HCT116 (cell line): ENCODE data around the gene DDX3X. TPM values are rescaled to one million over a fixed set of nuclear protein-coding genes. Genes with fewer than 3 reads are reported as not detected.

ENCODE experiments used
- ATAC-seq: fragments of 200-7000 bp; cut with Tn5 transposase; 2 replicates; pipeline ENCODE4 v1.9.1; 2020; ENCODE audit warnings: mild to moderate bottlenecking, moderate library complexity
- BruUV-seq: library from RNA; stranded (reverse); fragments of 400-500 nt; replicated peaks from 2 replicates; lab custom pipeline; 2021; lab: Mats Ljungman, UMichigan
- CTCF ChIA-PET: fragments of 300-600 bp; sonication (Branson Sonifier 250); formaldehyde crosslinking; loops from one replicate; lab custom pipeline; 2021; ENCODE audit warnings: antibody characterized with exemption; lab: Charles Lee
- POLR2A ChIA-PET: fragments of 300-600, 350-600 bp; sonication (Branson Sonifier 250); formaldehyde crosslinking; loops from one replicate; lab custom pipeline; 2021; ENCODE audit warnings: antibody characterized with exemption; lab: Charles Lee
- RAD21 ChIA-PET, 2 experiments: fragments of 300-600 bp; sonication (Branson Sonifier 250); formaldehyde crosslinking; loops; one replicate each; lab custom pipeline; 2023; ENCODE audit warnings: low total read pairs in 2 of 2; ENCODE audit not compliant: uncharacterized antibody in 2 of 2, unreplicated experiment in 2 of 2, low non-redundant PET in 1 of 2; lab: Charles Lee
- DNase-seq: peaks from one replicate; pipeline ENCODE4 v3.0.0-alpha.2; 2010; ENCODE audit warnings: low read depth, low spot score
- H2AFZ ChIP-seq: fragments of 200-600 bp; shearing (Covaris generic), sonication (generic); 2 replicates; pipeline ENCODE4 v1.6.1; 2017; ENCODE audit warnings: low read depth, mixed run types, mixed read lengths, antibody characterized with exemption, low read length; ENCODE audit not compliant: poor library complexity, severe bottlenecking
- H3K27ac ChIP-seq: 2 replicates; pipeline ENCODE4 v1.5.1; 2012; ENCODE audit warnings: low read depth, low read length
- H3K27me3 ChIP-seq: fragments of 200-600 bp; sonication (generic); 2 replicates; pipeline ENCODE4 v1.6.1; 2016; ENCODE audit warnings: mixed run types, low read length, mixed read lengths; ENCODE audit not compliant: insufficient read depth
- H3K36me3 ChIP-seq, 2 experiments: fragments of 200-500 bp in 1 of 2; fragments of 200-600 bp in 1 of 2; sonication (Bioruptor generic) in 1 of 2; sonication (generic) in 1 of 2; 2 replicates each; pipeline versions ENCODE4 v1.5.1 to v1.6.1; 2014 to 2016; ENCODE audit warnings: low read length in 2 of 2, inconsistent platforms in 1 of 2, mixed read lengths in 1 of 2, mixed run types in 1 of 2; ENCODE audit not compliant: insufficient read depth in 2 of 2, control insufficient read depth in 1 of 2
- H3K4me1 ChIP-seq, 2 experiments: fragments of 200-600 bp in 1 of 2; sonication (generic) in 1 of 2; 2 replicates each; pipeline versions ENCODE4 v1.5.1 to v1.6.1; 2012 to 2017; ENCODE audit warnings: low read length in 2 of 2, inconsistent platforms in 1 of 2, mild to moderate bottlenecking in 1 of 2, mixed read lengths in 1 of 2, mixed run types in 1 of 2, moderate library complexity in 1 of 2; ENCODE audit not compliant: insufficient read depth in 2 of 2, control insufficient read depth in 1 of 2
- H3K4me2 ChIP-seq: fragments of 200-600 bp; sonication (generic); 2 replicates; pipeline ENCODE4 v1.6.1; 2017; ENCODE audit warnings: mixed run types, low read length, mixed read lengths
- H3K4me3 ChIP-seq, 2 experiments: fragments of 200-600 bp in 1 of 2; sonication (generic) in 1 of 2; replicated peaks in 1 of 2; 2 replicates each; pipeline ENCODE4 v1.5.1; 2011 to 2016; ENCODE audit warnings: low read length in 2 of 2, control low read depth in 1 of 2, low read depth in 1 of 2, mild to moderate bottlenecking in 1 of 2, mixed read lengths in 1 of 2, mixed run types in 1 of 2
- H3K79me2 ChIP-seq: fragments of 200-600 bp; sonication (generic); 2 replicates; pipeline ENCODE4 v1.6.1; 2017; ENCODE audit warnings: mild to moderate bottlenecking, mixed run types, low read length, moderate library complexity, mixed read lengths; ENCODE audit not compliant: insufficient read depth
- H3K9ac ChIP-seq: fragments of 200-600 bp; sonication (generic); 2 replicates; pipeline ENCODE4 v1.6.1; 2016; ENCODE audit warnings: low read length, mixed read lengths
- H3K9me2 ChIP-seq: fragments of 200-600 bp; sonication (generic), shearing (Covaris generic); 2 replicates; pipeline ENCODE4 v1.6.1; 2017; ENCODE audit warnings: mixed run types, mild to moderate bottlenecking, moderate library complexity; ENCODE audit not compliant: insufficient read depth
- H3K9me3 ChIP-seq, 2 experiments: fragments of 200-500 bp in 1 of 2; fragments of 200-600 bp in 1 of 2; sonication (Bioruptor generic) in 1 of 2; sonication (generic) in 1 of 2; 2 replicates each; pipeline ENCODE4 v1.6.1; 2014 to 2017; ENCODE audit warnings: low read length in 2 of 2, mixed read lengths in 2 of 2, inconsistent platforms in 1 of 2, low read depth in 1 of 2, mild to moderate bottlenecking in 1 of 2, mixed run types in 1 of 2, moderate library complexity in 1 of 2; ENCODE audit not compliant: control insufficient read depth in 1 of 2, insufficient read depth in 1 of 2
- H4K20me1 ChIP-seq: fragments of 200-600 bp; sonication (generic), shearing (Covaris generic); 2 replicates; pipeline ENCODE4 v1.6.1; 2017; ENCODE audit warnings: mixed run types, mild to moderate bottlenecking, moderate library complexity; ENCODE audit not compliant: insufficient read depth
- CBX3 ChIP-seq: IDR thresholded peaks from 2 replicates; pipeline ENCODE4 v1.6.1; 2012; ENCODE audit warnings: low read depth
- CEBPB ChIP-seq: IDR thresholded peaks from 2 replicates; pipeline ENCODE4 v1.6.1; 2012; ENCODE audit warnings: low read depth
- EGR1 ChIP-seq: IDR thresholded peaks from 2 replicates; pipeline ENCODE4 v1.6.1; 2012; ENCODE audit warnings: low read depth
- ELF1 ChIP-seq: IDR thresholded peaks from 2 replicates; pipeline ENCODE4 v1.6.1; 2012; ENCODE audit warnings: low read depth, borderline replicate concordance
- EZH2 ChIP-seq: fragments of 200-600 bp; sonication (generic); IDR thresholded peaks from 2 replicates; pipeline ENCODE4 v1.6.1; 2017; ENCODE audit warnings: antibody characterized with exemption, mixed run types
- FOSL1 ChIP-seq: IDR thresholded peaks from 2 replicates; pipeline ENCODE4 v1.6.1; 2012; ENCODE audit warnings: low read depth
- JUND ChIP-seq: IDR thresholded peaks from 2 replicates; pipeline ENCODE4 v1.6.1; 2012
- POLR2A ChIP-seq: IDR thresholded peaks from 2 replicates; pipeline ENCODE4 v1.7.0; 2011; ENCODE audit warnings: borderline replicate concordance; ENCODE audit not compliant: insufficient read depth, insufficient read length; ENCODE audit errors: extremely low read depth
- POLR2AphosphoS5 ChIP-seq: IDR thresholded peaks from 2 replicates; pipeline ENCODE4 v1.6.1; 2011; ENCODE audit warnings: mild to moderate bottlenecking, low read depth, low read length, moderate library complexity
- RAD21 ChIP-seq: IDR thresholded peaks from 2 replicates; pipeline ENCODE4 v1.6.1; 2012; ENCODE audit warnings: low read depth, mild to moderate bottlenecking
- SP1 ChIP-seq: IDR thresholded peaks from 2 replicates; pipeline ENCODE4 v1.6.1; 2012; ENCODE audit warnings: low read depth
- SRF ChIP-seq: IDR thresholded peaks from 2 replicates; pipeline ENCODE4 v1.6.1; 2012; ENCODE audit warnings: low read depth
- YY1 ChIP-seq: IDR thresholded peaks from 2 replicates; pipeline ENCODE4 v1.6.1; 2011; ENCODE audit warnings: low read length, low read depth, moderate library complexity, mild to moderate bottlenecking; ENCODE audit not compliant: insufficient replicate concordance; ENCODE audit errors: extremely low read depth
- ZFX ChIP-seq: fragments of 450-650 bp; IDR thresholded peaks from 2 replicates; pipeline ENCODE4 v1.6.1; 2017
- ZNF274 ChIP-seq: fragments of 200-500 bp; sonication (Bioruptor generic); IDR thresholded peaks from 2 replicates; pipeline ENCODE4 v1.6.1; 2014; ENCODE audit warnings: mild to moderate bottlenecking, low read depth, low read length, inconsistent platforms
- intact Hi-C: fragments of 100-400 bp; cut with micrococcal nuclease; formaldehyde crosslinking; loops from 2 replicates; pipeline ENCODE4 v1.10.0; 2022
- total RNA-seq: library from RNA; stranded (reverse); gene quantifications from one replicate; pipeline ENCODE4 v1.2.1, GENCODE V29; 2021; ENCODE audit not compliant: unreplicated experiment
- TF ChIP-seq, protein P1 (sequence below): IDR thresholded peaks from 2 replicates; pipeline ENCODE4 v1.6.1; 2012
- TF ChIP-seq, protein P2 (sequence below): IDR thresholded peaks from 2 replicates; pipeline ENCODE4 v1.6.1; 2012
- TF ChIP-seq, protein P3 (sequence below): IDR thresholded peaks from 2 replicates; pipeline ENCODE4 v1.6.1; 2011; ENCODE audit warnings: mild to moderate bottlenecking, low read length, moderate library complexity; ENCODE audit not compliant: insufficient replicate concordance; ENCODE audit errors: extremely low read depth
- TF ChIP-seq, protein P4 (sequence below): IDR thresholded peaks from 2 replicates; pipeline ENCODE4 v1.6.1; 2012; ENCODE audit warnings: low read depth
- TF ChIP-seq, protein P5 (sequence below), 3 experiments: fragments of 200-600 bp in 1 of 3; sonication (generic) in 1 of 3; IDR thresholded peaks in 2 of 3; conservative IDR thresholded peaks in 1 of 3; 2 replicates each; pipeline ENCODE4 v1.5.1; 2012 to 2017; ENCODE audit warnings: low read depth in 2 of 3, low read length in 2 of 3, antibody characterized with exemption in 1 of 3, borderline replicate concordance in 1 of 3, control low read depth in 1 of 3, mild to moderate bottlenecking in 1 of 3, mixed read lengths in 1 of 3, mixed run types in 1 of 3, moderate library complexity in 1 of 3; ENCODE audit not compliant: insufficient read depth in 1 of 3

Gene DDX3X
- total RNA-seq, 1 experiment from 2014 or later: 253 TPM

DNA sequence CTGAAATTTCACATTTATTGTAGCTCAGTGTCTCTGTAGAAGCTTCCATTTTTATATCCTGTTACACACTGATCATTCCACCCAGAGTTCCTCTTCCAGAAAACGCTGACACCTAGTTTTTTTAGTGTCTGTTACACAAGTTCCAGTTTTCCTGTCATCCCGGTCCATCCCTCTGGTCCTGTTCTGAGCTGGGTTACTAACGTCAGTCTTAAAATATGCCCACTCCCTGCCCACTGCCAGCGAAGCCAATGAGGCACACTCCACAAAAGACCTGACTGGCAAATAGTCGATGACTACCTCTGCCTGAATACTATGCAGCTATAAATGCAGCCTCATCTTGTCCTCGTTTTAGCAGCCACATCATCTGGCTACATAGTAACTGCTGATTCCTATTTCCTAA is 30.9 kb upstream of the DDX3X start:
- DNase-seq: no peak
- intact Hi-C loops: no loop called here
- POLR2A ChIA-PET: no interaction called here
- no peak overlapping the region for H2AFZ ChIP-seq
- no peaks in the 10 kb centered on the region for H3K9me3 ChIP-seq
- TF ChIP-seq ELF1 (no peak), EZH2 (no peak), POLR2A (no peak), CBX3 (no peak), YY1 (no peak), SP1 (no peak), RAD21 (no peak), ZFX (no peak), ZNF274 (no peak), JUND (no peak), SRF (no peak), CEBPB (no peak), EGR1 (no peak), FOSL1 (no peak), POLR2AphosphoS5 (no peak)
- TF ChIP-seq, protein P1, sequence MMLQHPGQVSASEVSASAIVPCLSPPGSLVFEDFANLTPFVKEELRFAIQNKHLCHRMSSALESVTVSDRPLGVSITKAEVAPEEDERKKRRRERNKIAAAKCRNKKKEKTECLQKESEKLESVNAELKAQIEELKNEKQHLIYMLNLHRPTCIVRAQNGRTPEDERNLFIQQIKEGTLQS: no peak
- TF ChIP-seq, protein P2, sequence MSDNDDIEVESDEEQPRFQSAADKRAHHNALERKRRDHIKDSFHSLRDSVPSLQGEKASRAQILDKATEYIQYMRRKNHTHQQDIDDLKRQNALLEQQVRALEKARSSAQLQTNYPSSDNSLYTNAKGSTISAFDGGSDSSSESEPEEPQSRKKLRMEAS: no peak
- TF ChIP-seq, protein P3, sequence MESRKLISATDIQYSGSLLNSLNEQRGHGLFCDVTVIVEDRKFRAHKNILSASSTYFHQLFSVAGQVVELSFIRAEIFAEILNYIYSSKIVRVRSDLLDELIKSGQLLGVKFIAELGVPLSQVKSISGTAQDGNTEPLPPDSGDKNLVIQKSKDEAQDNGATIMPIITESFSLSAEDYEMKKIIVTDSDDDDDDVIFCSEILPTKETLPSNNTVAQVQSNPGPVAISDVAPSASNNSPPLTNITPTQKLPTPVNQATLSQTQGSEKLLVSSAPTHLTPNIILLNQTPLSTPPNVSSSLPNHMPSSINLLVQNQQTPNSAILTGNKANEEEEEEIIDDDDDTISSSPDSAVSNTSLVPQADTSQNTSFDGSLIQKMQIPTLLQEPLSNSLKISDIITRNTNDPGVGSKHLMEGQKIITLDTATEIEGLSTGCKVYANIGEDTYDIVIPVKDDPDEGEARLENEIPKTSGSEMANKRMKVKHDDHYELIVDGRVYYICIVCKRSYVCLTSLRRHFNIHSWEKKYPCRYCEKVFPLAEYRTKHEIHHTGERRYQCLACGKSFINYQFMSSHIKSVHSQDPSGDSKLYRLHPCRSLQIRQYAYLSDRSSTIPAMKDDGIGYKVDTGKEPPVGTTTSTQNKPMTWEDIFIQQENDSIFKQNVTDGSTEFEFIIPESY: no peak
- TF ChIP-seq, protein P4, sequence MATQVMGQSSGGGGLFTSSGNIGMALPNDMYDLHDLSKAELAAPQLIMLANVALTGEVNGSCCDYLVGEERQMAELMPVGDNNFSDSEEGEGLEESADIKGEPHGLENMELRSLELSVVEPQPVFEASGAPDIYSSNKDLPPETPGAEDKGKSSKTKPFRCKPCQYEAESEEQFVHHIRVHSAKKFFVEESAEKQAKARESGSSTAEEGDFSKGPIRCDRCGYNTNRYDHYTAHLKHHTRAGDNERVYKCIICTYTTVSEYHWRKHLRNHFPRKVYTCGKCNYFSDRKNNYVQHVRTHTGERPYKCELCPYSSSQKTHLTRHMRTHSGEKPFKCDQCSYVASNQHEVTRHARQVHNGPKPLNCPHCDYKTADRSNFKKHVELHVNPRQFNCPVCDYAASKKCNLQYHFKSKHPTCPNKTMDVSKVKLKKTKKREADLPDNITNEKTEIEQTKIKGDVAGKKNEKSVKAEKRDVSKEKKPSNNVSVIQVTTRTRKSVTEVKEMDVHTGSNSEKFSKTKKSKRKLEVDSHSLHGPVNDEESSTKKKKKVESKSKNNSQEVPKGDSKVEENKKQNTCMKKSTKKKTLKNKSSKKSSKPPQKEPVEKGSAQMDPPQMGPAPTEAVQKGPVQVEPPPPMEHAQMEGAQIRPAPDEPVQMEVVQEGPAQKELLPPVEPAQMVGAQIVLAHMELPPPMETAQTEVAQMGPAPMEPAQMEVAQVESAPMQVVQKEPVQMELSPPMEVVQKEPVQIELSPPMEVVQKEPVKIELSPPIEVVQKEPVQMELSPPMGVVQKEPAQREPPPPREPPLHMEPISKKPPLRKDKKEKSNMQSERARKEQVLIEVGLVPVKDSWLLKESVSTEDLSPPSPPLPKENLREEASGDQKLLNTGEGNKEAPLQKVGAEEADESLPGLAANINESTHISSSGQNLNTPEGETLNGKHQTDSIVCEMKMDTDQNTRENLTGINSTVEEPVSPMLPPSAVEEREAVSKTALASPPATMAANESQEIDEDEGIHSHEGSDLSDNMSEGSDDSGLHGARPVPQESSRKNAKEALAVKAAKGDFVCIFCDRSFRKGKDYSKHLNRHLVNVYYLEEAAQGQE: no peak
- TF ChIP-seq, protein P5, sequence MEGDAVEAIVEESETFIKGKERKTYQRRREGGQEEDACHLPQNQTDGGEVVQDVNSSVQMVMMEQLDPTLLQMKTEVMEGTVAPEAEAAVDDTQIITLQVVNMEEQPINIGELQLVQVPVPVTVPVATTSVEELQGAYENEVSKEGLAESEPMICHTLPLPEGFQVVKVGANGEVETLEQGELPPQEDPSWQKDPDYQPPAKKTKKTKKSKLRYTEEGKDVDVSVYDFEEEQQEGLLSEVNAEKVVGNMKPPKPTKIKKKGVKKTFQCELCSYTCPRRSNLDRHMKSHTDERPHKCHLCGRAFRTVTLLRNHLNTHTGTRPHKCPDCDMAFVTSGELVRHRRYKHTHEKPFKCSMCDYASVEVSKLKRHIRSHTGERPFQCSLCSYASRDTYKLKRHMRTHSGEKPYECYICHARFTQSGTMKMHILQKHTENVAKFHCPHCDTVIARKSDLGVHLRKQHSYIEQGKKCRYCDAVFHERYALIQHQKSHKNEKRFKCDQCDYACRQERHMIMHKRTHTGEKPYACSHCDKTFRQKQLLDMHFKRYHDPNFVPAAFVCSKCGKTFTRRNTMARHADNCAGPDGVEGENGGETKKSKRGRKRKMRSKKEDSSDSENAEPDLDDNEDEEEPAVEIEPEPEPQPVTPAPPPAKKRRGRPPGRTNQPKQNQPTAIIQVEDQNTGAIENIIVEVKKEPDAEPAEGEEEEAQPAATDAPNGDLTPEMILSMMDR (IDR thresholded peaks at IDR 0.05 in 2 of 3, conservative IDR thresholded peaks at IDR 0.05 in 1 of 3; ENCODE audit: borderline replicate concordance in 1 of 3, insufficient read depth in 1 of 3, low read depth in 2 of 3, low read length in 2 of 3): no peak
- H3K4me3 ChIP-seq: no peak overlapping the region
- CTCF ChIA-PET: no interaction called here
- H3K36me3 ChIP-seq: no peaks in the 10 kb centered on the region
- RAD21 ChIA-PET: interaction anchor here in 1 of 2 experiments (0.6 kb wide), 1 partner anchor 28 kb away, joined by 3 read pairs; no protein-coding TSS in a partner anchor
- H3K4me1 ChIP-seq: peaks cover 7 to 18% of the 10 kb centered on the region in 2 experiments; a peak in 3 of 4 replicates
- H4K20me1 ChIP-seq: no peaks in the 10 kb centered on the region
- H3K4me2 ChIP-seq: no peak overlapping the region
- no peaks in the 10 kb centered on the region for H3K27me3 ChIP-seq
- H3K9me2 ChIP-seq: no peaks in the 10 kb centered on the region
- no peak overlapping the region for H3K9ac ChIP-seq
- no peak for ATAC-seq
- H3K27ac ChIP-seq: no peak overlapping the region
- no TSS peak for BruUV-seq
- no peaks in the 10 kb centered on the region for H3K79me2 ChIP-seq
